ENCODE measurements around the gene SYT7.
"Not testable (repeated sequence)": the region's sequence is repeated elsewhere in the genome, so short reads cannot be mapped to it uniquely, and the experiment has no call there.

SYT7 gene

DNA sequence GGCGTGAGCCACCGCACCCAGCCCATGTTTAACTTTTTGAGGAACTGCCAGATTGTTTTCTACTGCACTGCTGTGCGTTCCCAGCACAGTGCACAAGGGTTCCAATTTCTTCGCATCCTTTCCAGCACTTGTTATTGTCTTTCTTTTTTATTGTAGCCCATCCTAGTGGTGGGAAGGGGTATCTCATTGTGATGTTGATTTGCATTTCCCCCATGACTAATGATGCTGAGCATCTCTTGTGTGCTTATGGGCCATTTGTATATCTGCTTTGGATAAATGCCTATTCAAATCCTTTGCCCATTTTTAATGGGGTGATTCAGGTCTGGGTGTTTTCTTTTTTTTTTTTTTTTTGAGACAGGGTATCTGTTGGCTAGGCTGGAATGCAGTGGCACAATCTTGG, 36.6 kb upstream of the SYT7 start:
- ATAC-seq (ENCODE audit: insufficient read depth, low read depth), result no peak
- Histone ChIP-seq H3K9me3 (ENCODE audit: insufficient read depth, low read length, severe bottlenecking) (no peaks in the 10 kb centered on the region), H3K27me3 (ENCODE audit: insufficient read depth, low read length, poor library complexity) (peaks cover 6% of the 10 kb centered on the region), H3K4me2 (ENCODE audit: insufficient read depth, low read length) (no peak overlapping the region), H3K9ac (ENCODE audit: low read depth, low read length) (no peak overlapping the region), H2AFZ (ENCODE audit: low read depth, low read length) (no peak overlapping the region), H3K4me1 (ENCODE audit: insufficient read depth, low read length) (no peaks in the 10 kb centered on the region), H3K4me3 (ENCODE audit: low read depth in 1 of 2, low read length in 2 of 2) (no peak overlapping the region), H3K36me3 (ENCODE audit: insufficient read depth, low read length) (no peaks in the 10 kb centered on the region), H4K20me1 (ENCODE audit: insufficient read depth, low read length) (no peaks in the 10 kb centered on the region; the same call in none of the 2 replicates), H3K27ac (ENCODE audit: low read length) (no peak overlapping the region), H3K79me2 (ENCODE audit: insufficient read depth, low read length) (no peaks in the 10 kb centered on the region)
- no peak for DNase-seq
- peak; percentile 14 for TF ChIP-seq CTCF (IDR thresholded peaks at IDR 0.05; ENCODE audit: borderline replicate concordance, extremely low read depth, low read length, poor library complexity, severe bottlenecking)
- no peak for TF ChIP-seq EZH2 (IDR thresholded peaks at IDR 0.05; ENCODE audit: borderline replicate concordance, low read depth, low read length, severe bottlenecking)

DNA sequence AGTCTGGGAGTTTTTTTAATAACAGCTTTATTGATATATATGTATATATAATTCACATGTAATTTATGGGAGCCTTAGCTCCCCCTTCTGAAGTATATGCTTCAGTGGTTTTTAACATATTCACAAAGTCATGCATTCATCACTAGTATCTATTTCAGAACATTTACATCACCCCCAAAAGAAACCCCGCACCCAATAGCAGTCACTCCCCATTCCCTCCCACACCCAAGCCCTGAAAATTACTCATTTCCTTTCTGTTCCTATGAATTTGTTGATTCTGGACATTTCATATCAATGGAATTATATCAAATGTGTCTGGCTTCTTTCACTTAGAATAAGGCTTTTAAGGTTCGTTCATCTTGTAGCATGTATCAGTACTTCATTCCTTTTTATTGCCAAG, 35.6 kb upstream of the SYT7 start:
- no peaks in the 10 kb centered on the region; the same call in none of the 2 replicates for H4K20me1 ChIP-seq (ENCODE audit: insufficient read depth, low read length)
- H3K4me3 ChIP-seq (ENCODE audit: low read depth in 1 of 2, low read length in 2 of 2), result no peak overlapping the region
- ATAC-seq (ENCODE audit: insufficient read depth, low read depth) (no peak), DNase-seq (no peak)
- H2AFZ ChIP-seq (ENCODE audit: low read depth, low read length), result no peak overlapping the region
- TF ChIP-seq EZH2 (IDR thresholded peaks at IDR 0.05; ENCODE audit: borderline replicate concordance, low read depth, low read length, severe bottlenecking) (no peak), CTCF (IDR thresholded peaks at IDR 0.05; ENCODE audit: borderline replicate concordance, extremely low read depth, low read length, poor library complexity, severe bottlenecking) (no peak)
- peaks cover 6% of the 10 kb centered on the region for H3K27me3 ChIP-seq (ENCODE audit: insufficient read depth, low read length, poor library complexity)
- no peaks in the 10 kb centered on the region for H3K79me2 ChIP-seq (ENCODE audit: insufficient read depth, low read length)
- no peak overlapping the region for H3K9ac ChIP-seq (ENCODE audit: low read depth, low read length)
- H3K36me3 ChIP-seq (ENCODE audit: insufficient read depth, low read length), result no peaks in the 10 kb centered on the region
- H3K4me2 ChIP-seq (ENCODE audit: insufficient read depth, low read length), result no peak overlapping the region
- H3K4me1 ChIP-seq (ENCODE audit: insufficient read depth, low read length), result no peaks in the 10 kb centered on the region
- H3K27ac ChIP-seq (ENCODE audit: low read length), result no peak overlapping the region
- no peaks in the 10 kb centered on the region for H3K9me3 ChIP-seq (ENCODE audit: insufficient read depth, low read length, severe bottlenecking)

GRCh38 chr11:61614782-61615181, 33.9 kb upstream of the SYT7 start:
- not testable (repeated sequence) for H3K27ac ChIP-seq (ENCODE audit: low read length); H3K79me2 ChIP-seq (ENCODE audit: insufficient read depth, low read length); H3K36me3 ChIP-seq (ENCODE audit: insufficient read depth, low read length); H4K20me1 ChIP-seq (ENCODE audit: insufficient read depth, low read length); H2AFZ ChIP-seq (ENCODE audit: low read depth, low read length); ATAC-seq (ENCODE audit: insufficient read depth, low read depth); DNase-seq; H3K4me3 ChIP-seq (ENCODE audit: low read depth in 1 of 2, low read length in 2 of 2); H3K4me1 ChIP-seq (ENCODE audit: insufficient read depth, low read length); H3K4me2 ChIP-seq (ENCODE audit: insufficient read depth, low read length); H3K9me3 ChIP-seq (ENCODE audit: insufficient read depth, low read length, severe bottlenecking); H3K27me3 ChIP-seq (ENCODE audit: insufficient read depth, low read length, poor library complexity); H3K9ac ChIP-seq (ENCODE audit: low read depth, low read length)

- no peak overlapping the region for H3K9ac ChIP-seq (ENCODE audit: low read depth, low read length)
- ATAC-seq (ENCODE audit: insufficient read depth, low read depth), result no peak
- no peak overlapping the region for H3K4me3 ChIP-seq (ENCODE audit: low read depth in 1 of 2, low read length in 2 of 2)
- no peak overlapping the region for H2AFZ ChIP-seq (ENCODE audit: low read depth, low read length)
- peaks cover 8% of the 10 kb centered on the region for H3K27me3 ChIP-seq (ENCODE audit: insufficient read depth, low read length, poor library complexity)
- H3K4me1 ChIP-seq (ENCODE audit: insufficient read depth, low read length), result no peaks in the 10 kb centered on the region
- H3K9me3 ChIP-seq (ENCODE audit: insufficient read depth, low read length, severe bottlenecking), result no peaks in the 10 kb centered on the region
- DNase-seq, result no peak
- no peak overlapping the region for H3K4me2 ChIP-seq (ENCODE audit: insufficient read depth, low read length)
- H3K27ac ChIP-seq (ENCODE audit: low read length), result no peak overlapping the region
- peaks cover 2% of the 10 kb centered on the region for H4K20me1 ChIP-seq (ENCODE audit: insufficient read depth, low read length)
- H3K79me2 ChIP-seq (ENCODE audit: insufficient read depth, low read length), result no peaks in the 10 kb centered on the region
- no peaks in the 10 kb centered on the region for H3K36me3 ChIP-seq (ENCODE audit: insufficient read depth, low read length)
- TF ChIP-seq CTCF (IDR thresholded peaks at IDR 0.05; ENCODE audit: borderline replicate concordance, extremely low read depth, low read length, poor library complexity, severe bottlenecking), result no peak
- no peak for TF ChIP-seq EZH2 (IDR thresholded peaks at IDR 0.05; ENCODE audit: borderline replicate concordance, low read depth, low read length, severe bottlenecking)
Measured at GRCh38 chr11:61613870-61614269, 33.0 kb upstream of the SYT7 start.

Data from DND-41 (cell line).